Vagina (tissue), 2 donors: Measurements from ENCODE around the gene LPO. TPM values are rescaled to one million over a fixed set of nuclear protein-coding genes. Genes with fewer than 3 reads are reported as not detected.

Experiments
- DNase-seq, 2 donors: peaks; one replicate each; pipeline ENCODE4 v3.0.0-alpha.2; 2017; ENCODE audit errors: extremely low spot score in 2 of 2
- H3K27ac ChIP-seq: fragments of 200-600 bp; sonication (generic); one replicate; pipeline ENCODE4 v1.5.1; 2019
- H3K27me3 ChIP-seq: fragments of 200-600 bp; sonication (generic); one replicate; pipeline ENCODE4 v1.5.1; 2019
- H3K36me3 ChIP-seq, 2 donors: fragments of 200-600 bp; sonication (generic); one replicate each; pipeline ENCODE4 v1.5.1; 2017 to 2019
- H3K4me1 ChIP-seq: fragments of 200-600 bp; sonication (generic); one replicate; pipeline ENCODE4 v1.5.1; 2019
- H3K4me3 ChIP-seq, 2 donors: fragments of 200-600 bp; sonication (generic); 1 replicate in 1 of 2; 2 replicates in 1 of 2; pipeline ENCODE4 v1.5.1; 2016 to 2019
- H3K9me3 ChIP-seq: fragments of 200-600 bp; sonication (generic); one replicate; pipeline ENCODE4 v1.5.1; 2019
- CTCF ChIP-seq, 3 experiments: fragments of 450-650 bp in 2 of 3; fragments of 200-600 bp in 1 of 3; sonication (generic) in 1 of 3; IDR thresholded peaks; one replicate each; pipeline ENCODE4 v1.5.1; 2017 to 2019; ENCODE audit warnings: antibody characterized with exemption in 3 of 3, mild to moderate bottlenecking in 2 of 3, moderate library complexity in 2 of 3
- POLR2A ChIP-seq, 2 donors: fragments of 450-650 bp; IDR thresholded peaks; one replicate each; pipeline ENCODE4 v1.6.1; 2017; ENCODE audit warnings: antibody characterized with exemption in 2 of 2, mild to moderate bottlenecking in 2 of 2, moderate library complexity in 2 of 2
- POLR2AphosphoS5 ChIP-seq, 2 donors: sonication (generic); formaldehyde crosslinking; IDR thresholded peaks; one replicate each; pipeline ENCODE4 v1.9.0; 2017; ENCODE audit warnings: antibody characterized with exemption in 2 of 2, mild to moderate bottlenecking in 2 of 2, low read depth in 1 of 2; ENCODE audit not compliant: insufficient read depth in 1 of 2
- intact Hi-C: fragments of 100-400 bp; cut with DNase I; formaldehyde crosslinking; loops from one replicate; pipeline ENCODE4 v1.15.1; 2023
- total RNA-seq: library from RNA; depleted of rRNA; stranded (reverse); fragments of >200 nt; gene quantifications from one replicate; pipeline ENCODE4 v1.2.3, GENCODE V29; 2016

The LPO gene
- total RNA-seq, 1 donor from 2014 or later: not detected

GRCh38 chr17:58302171-58302918, 64.0 kb downstream of the LPO start:
- Histone ChIP-seq H3K27me3 (no peaks in the 10 kb centered on the region), H3K4me3 (no peak overlapping the region), H3K9me3 (no peaks in the 10 kb centered on the region), H3K4me1 (no peaks in the 10 kb centered on the region), H3K27ac (no peak overlapping the region), H3K36me3 (no peaks in the 10 kb centered on the region)
- intact Hi-C loops: no loop called here
- peak in 1 of 2 donors; percentile 90 for DNase-seq
- TF ChIP-seq POLR2A (IDR thresholded peaks at IDR 0.05) (no peak), CTCF (IDR thresholded peaks at IDR 0.05) (no peak), POLR2AphosphoS5 (IDR thresholded peaks at IDR 0.05; ENCODE audit: insufficient read depth in 1 of 2, low read depth in 1 of 2) (no peak)

- H3K4me1 ChIP-seq: no peaks in the 10 kb centered on the region
- TF ChIP-seq POLR2A (IDR thresholded peaks at IDR 0.05) (no peak), POLR2AphosphoS5 (IDR thresholded peaks at IDR 0.05; ENCODE audit: insufficient read depth in 1 of 2, low read depth in 1 of 2) (no peak), CTCF (IDR thresholded peaks at IDR 0.05) (no peak)
- no peaks in the 10 kb centered on the region for H3K36me3 ChIP-seq
- DNase-seq: peak; percentile 79 to 93
- no peak overlapping the region for H3K4me3 ChIP-seq
- intact Hi-C loops: no loop called here
- H3K9me3 ChIP-seq: no peaks in the 10 kb centered on the region
- no peaks in the 10 kb centered on the region for H3K27me3 ChIP-seq
- no peak overlapping the region for H3K27ac ChIP-seq
Observed at GRCh38 chr17:58302919-58303585, 64.7 kb downstream of the LPO start.

- intact Hi-C loops: no loop called here
- TF ChIP-seq CTCF (IDR thresholded peaks at IDR 0.05): peak in 1 of 3 experiments; percentile 21
- TF ChIP-seq POLR2AphosphoS5 (IDR thresholded peaks at IDR 0.05; ENCODE audit: insufficient read depth in 1 of 2, low read depth in 1 of 2): no peak
Observed at GRCh38 chr17:58303971-58304749, 65.8 kb downstream of the LPO start.

GRCh38 chr17:58304750-58305486, 66.5 kb downstream of the LPO start:
- DNase-seq: peak; percentile 80 to 89
- no peaks in the 10 kb centered on the region for H3K36me3 ChIP-seq
- H3K4me3 ChIP-seq: no peak overlapping the region
- no peak for TF ChIP-seq CTCF (IDR thresholded peaks at IDR 0.05)
- no peak for TF ChIP-seq POLR2A (IDR thresholded peaks at IDR 0.05)
- no peak for TF ChIP-seq POLR2AphosphoS5 (IDR thresholded peaks at IDR 0.05; ENCODE audit: insufficient read depth in 1 of 2, low read depth in 1 of 2)
- H3K9me3 ChIP-seq: no peaks in the 10 kb centered on the region
- intact Hi-C loops: no loop called here
- H3K27me3 ChIP-seq: no peaks in the 10 kb centered on the region
- no peak overlapping the region for H3K27ac ChIP-seq
- no peaks in the 10 kb centered on the region for H3K4me1 ChIP-seq

More at GRCh38 chr17:58303971-58304749, 65.8 kb downstream of the LPO start:
- no peak overlapping the region for H3K4me3 ChIP-seq
- H3K4me1 ChIP-seq: no peaks in the 10 kb centered on the region
- no peaks in the 10 kb centered on the region for H3K9me3 ChIP-seq
- DNase-seq: no peak
- H3K27ac ChIP-seq: no peak overlapping the region
- no peaks in the 10 kb centered on the region for H3K27me3 ChIP-seq
- H3K36me3 ChIP-seq: no peaks in the 10 kb centered on the region
